Type B pancreatic cell (in vitro differentiated cells): ENCODE measurements around the gene ACTN3. TPM values are rescaled to one million over a fixed set of nuclear protein-coding genes. Genes with fewer than 3 reads are reported as not detected.

Experiments
- DNase-seq: peaks from one replicate; pipeline ENCODE4 v3.0.0; 2021; ENCODE audit warnings: mixed read lengths; ENCODE audit not compliant: unreplicated experiment; ENCODE audit errors: extremely low spot score
- H3K27ac Mint-ChIP-seq: 2 replicates; pipeline ENCODE4 v1.8.0; 2021; ENCODE audit warnings: mild to moderate bottlenecking, mixed read lengths
- H3K27me3 Mint-ChIP-seq: 2 replicates; pipeline ENCODE4 v1.8.0; 2021; ENCODE audit warnings: mixed read lengths
- H3K36me3 Mint-ChIP-seq: 2 replicates; pipeline ENCODE4 v1.8.0; 2021; ENCODE audit warnings: mixed read lengths
- H3K4me1 Mint-ChIP-seq: one replicate; pipeline ENCODE4 v1.8.0; 2021; ENCODE audit warnings: mixed read lengths; ENCODE audit not compliant: unreplicated experiment
- H3K4me3 Mint-ChIP-seq: 2 replicates; pipeline ENCODE4 v1.8.0; 2021; ENCODE audit warnings: mild to moderate bottlenecking, mixed read lengths
- H3K9me3 Mint-ChIP-seq: 2 replicates; pipeline ENCODE4 v1.8.0; 2021; ENCODE audit warnings: mixed read lengths
- CTCF ChIP-seq: fragments of 200-600 bp; sonication (generic); conservative IDR thresholded peaks from 2 replicates; pipeline ENCODE4 v1.5.0; 2021; ENCODE audit warnings: antibody characterized with exemption, mild to moderate bottlenecking
- total RNA-seq: library from RNA; stranded (reverse); gene quantifications from 2 replicates; pipeline ENCODE4 v1.2.1, GENCODE V29; 2021; ENCODE audit warnings: low replicate concordance

ACTN3 gene
- total RNA-seq, 1 donor from 2014 or later, result 2.6 TPM

GRCh38 chr11:66591175-66591574 is 44.5 kb downstream of the ACTN3 start:
- Mint-ChIP-seq H3K27ac (no peak overlapping the region), H3K4me1 (peaks cover 13% of the 10 kb centered on the region), H3K27me3 (no peaks in the 10 kb centered on the region), H3K9me3 (peaks cover 4% of the 10 kb centered on the region), H3K4me3 (no peak overlapping the region), H3K36me3 (no peaks in the 10 kb centered on the region)
- TF ChIP-seq CTCF, result no peak
- no peak for DNase-seq

GRCh38 chr11:66592457-66593302 is 46.0 kb downstream of the ACTN3 start, which contains the start of the genes CCDC87 and CCS:
Gene CCDC87, minus strand, starts transcription at chr11:66593063. Its CDS starts 48 bp downstream, at chr11:66593015.
Gene CCS, plus strand, starts transcription at chr11:66593185. Its CDS starts 77 bp downstream, at chr11:66593262.
- Mint-ChIP-seq H3K4me3 (peak within 1 kb of the TSS; percentile 100), H3K36me3 (no peaks in the 10 kb centered on the region), H3K27me3 (no peaks in the 10 kb centered on the region), H3K27ac (peak within 1 kb of the TSS; percentile 94), H3K4me1 (peaks cover 13% of the 10 kb centered on the region), H3K9me3 (peaks cover 4% of the 10 kb centered on the region)
- TF ChIP-seq CTCF, result peak; percentile 79
- DNase-seq, result peak; percentile 98

- no peak for DNase-seq
- peak overlapping the region; percentile 94 for H3K27ac Mint-ChIP-seq
- TF ChIP-seq CTCF, result no peak
- no peaks in the 10 kb centered on the region for H3K27me3 Mint-ChIP-seq
- peaks cover 13% of the 10 kb centered on the region for H3K4me1 Mint-ChIP-seq
- H3K36me3 Mint-ChIP-seq, result no peaks in the 10 kb centered on the region
- peaks cover 4% of the 10 kb centered on the region for H3K9me3 Mint-ChIP-seq
- peak overlapping the region; percentile 100 for H3K4me3 Mint-ChIP-seq
These were observed 46.6 kb downstream of the ACTN3 start for GRCh38 chr11:66593303-66593635.

GRCh38 chr11:66593650-66594049 is 46.9 kb downstream of the ACTN3 start:
- Mint-ChIP-seq H3K27me3 (no peaks in the 10 kb centered on the region), H3K4me1 (peaks cover 13% of the 10 kb centered on the region), H3K27ac (peak overlapping the region; percentile 94)

GRCh38 chr11:66595245-66595904 is 48.7 kb downstream of the ACTN3 start:
- H3K9me3 Mint-ChIP-seq, result peaks cover 4% of the 10 kb centered on the region
- no peak for DNase-seq
- H3K36me3 Mint-ChIP-seq, result no peaks in the 10 kb centered on the region
- no peaks in the 10 kb centered on the region for H3K27me3 Mint-ChIP-seq
- TF ChIP-seq CTCF, result no peak
- peak overlapping the region; percentile 37 for H3K27ac Mint-ChIP-seq
- peak overlapping the region; percentile 77 for H3K4me3 Mint-ChIP-seq
- H3K4me1 Mint-ChIP-seq, result peaks cover 14% of the 10 kb centered on the region

More at GRCh38 chr11:66593650-66594049, 46.9 kb downstream of the ACTN3 start:
- H3K4me3 Mint-ChIP-seq, result peak overlapping the region; percentile 100
- H3K36me3 Mint-ChIP-seq, result no peaks in the 10 kb centered on the region
- no peak for TF ChIP-seq CTCF
- peaks cover 4% of the 10 kb centered on the region for H3K9me3 Mint-ChIP-seq
- no peak for DNase-seq
